GM23338 (cell line): ENCODE results near the gene ALKBH4. TPM values are rescaled to one million over a fixed set of nuclear protein-coding genes. Genes with fewer than 3 reads are reported as not detected.

Experiments
- ATAC-seq: fragments of 200-7000 bp; cut with Tn5 transposase; 3 replicates; pipeline ENCODE4 v1.9.1; 2020
- DNase-seq: peaks from one replicate; pipeline ENCODE4 v3.0.0-alpha.2; 2015; ENCODE audit warnings: low spot score
- H2AFZ ChIP-seq: fragments of 200-600 bp; sonication (generic); 2 replicates; pipeline ENCODE4 v1.8.0; 2016; ENCODE audit warnings: antibody characterized with exemption, mild to moderate bottlenecking, moderate library complexity
- H3F3A ChIP-seq: fragments of 200-600 bp; sonication (generic); replicated peaks from 2 replicates; pipeline ENCODE4 v1.8.0; 2017; ENCODE audit warnings: antibody characterized with exemption, mixed run types, low read depth
- H3K27ac ChIP-seq: fragments of 200-600 bp; sonication (generic); 2 replicates; pipeline ENCODE4 v1.6.1; 2016; ENCODE audit warnings: low read depth
- H3K27me3 ChIP-seq: fragments of 200-600 bp; sonication (generic); 2 replicates; pipeline ENCODE4 v1.8.0; 2016; ENCODE audit warnings: mild to moderate bottlenecking, mixed run types, moderate library complexity; ENCODE audit not compliant: insufficient read depth
- H3K36me3 ChIP-seq: fragments of 200-600 bp; sonication (generic); 2 replicates; pipeline ENCODE4 v1.8.0; 2016; ENCODE audit warnings: mild to moderate bottlenecking; ENCODE audit not compliant: insufficient read depth
- H3K4me1 ChIP-seq: fragments of 200-600 bp; sonication (generic); 2 replicates; pipeline ENCODE4 v1.8.0; 2016; ENCODE audit warnings: mild to moderate bottlenecking, moderate library complexity; ENCODE audit not compliant: insufficient read depth
- H3K4me2 ChIP-seq: fragments of 200-600 bp; sonication (generic); 2 replicates; pipeline ENCODE4 v1.7.1; 2017; ENCODE audit warnings: mixed run types
- H3K4me3 ChIP-seq: fragments of 200-600 bp; sonication (generic); 2 replicates; pipeline ENCODE4 v1.6.1; 2016; ENCODE audit warnings: mixed run types
- H3K79me2 ChIP-seq: fragments of 200-600 bp; sonication (generic); replicated peaks from 2 replicates; pipeline ENCODE4 v1.8.0; 2017; ENCODE audit warnings: mild to moderate bottlenecking; ENCODE audit not compliant: insufficient read depth
- H3K9me2 ChIP-seq: fragments of 200-600 bp; sonication (generic); 2 replicates; pipeline ENCODE4 v1.8.0; 2017; ENCODE audit not compliant: insufficient read depth
- H4K20me1 ChIP-seq: fragments of 200-600 bp; sonication (generic); replicated peaks from 2 replicates; pipeline ENCODE4 v1.8.0; 2017; ENCODE audit warnings: mild to moderate bottlenecking; ENCODE audit not compliant: insufficient read depth
- H3K27ac Mint-ChIP-seq: 2 replicates; pipeline ENCODE4 v1.8.0; 2020; ENCODE audit warnings: inconsistent platforms, mild to moderate bottlenecking, moderate library complexity, mixed read lengths
- H3K27me3 Mint-ChIP-seq: 3 replicates; pipeline ENCODE4 v1.8.0; 2022; ENCODE audit warnings: low read depth, mild to moderate bottlenecking, moderate library complexity, mixed read lengths, inconsistent platforms; ENCODE audit not compliant: insufficient read depth, poor library complexity
- H3K36me3 Mint-ChIP-seq: 3 replicates; pipeline ENCODE4 v1.8.0; 2021; ENCODE audit warnings: low read depth, mild to moderate bottlenecking, inconsistent platforms, moderate library complexity, mixed read lengths
- H3K4me1 Mint-ChIP-seq: 3 replicates; pipeline ENCODE4 v1.8.0; 2020; ENCODE audit warnings: mild to moderate bottlenecking, inconsistent platforms, mixed read lengths
- H3K4me3 Mint-ChIP-seq: 3 replicates; pipeline ENCODE4 v1.8.0; 2021; ENCODE audit warnings: moderate library complexity, mild to moderate bottlenecking, inconsistent platforms, mixed read lengths
- H3K9me3 Mint-ChIP-seq: 3 replicates; pipeline ENCODE4 v1.8.0; 2020; ENCODE audit warnings: moderate library complexity, mild to moderate bottlenecking, inconsistent platforms, mixed read lengths
- EZH2phosphoT487 ChIP-seq: fragments of 200-600 bp; sonication (generic); IDR thresholded peaks from one replicate; pipeline ENCODE4 v1.8.1; 2018; ENCODE audit warnings: antibody characterized with exemption; ENCODE audit not compliant: unreplicated experiment
- POLR2AphosphoS5 ChIP-seq: IDR thresholded peaks from 2 replicates; pipeline ENCODE4 v1.6.1; 2016; ENCODE audit warnings: antibody characterized with exemption, low read depth
- REST ChIP-seq: IDR thresholded peaks from one replicate; pipeline ENCODE4 v1.6.1; 2018; ENCODE audit warnings: antibody characterized with exemption; ENCODE audit not compliant: unreplicated experiment
- ZNF114 ChIP-seq: fragments of 250-450 bp; sonication (Bioruptor Pico); IDR thresholded peaks from 2 replicates; pipeline ENCODE4 v1.5.0; 2020; ENCODE audit warnings: mild to moderate bottlenecking, moderate library complexity
- ZNF462 ChIP-seq: fragments of 250-450 bp; sonication (Bioruptor Pico); IDR thresholded peaks from 2 replicates; pipeline ENCODE4 v1.5.0; 2020; ENCODE audit warnings: mild to moderate bottlenecking, moderate library complexity
- polyA plus RNA-seq: library from polyadenylated mRNA; unstranded; fragments of >200 nt; fragmentation: Nextera tagmentation; extraction: Ambion mirVana; gene quantifications from 2 replicates; pipeline ENCODE4 v1.2.1, GENCODE V29; 2016
- total RNA-seq: library from RNA; depleted of rRNA; stranded (reverse); fragments of >200 nt; shearing (Covaris generic); gene quantifications from 2 replicates; pipeline ENCODE4 v1.2.3, GENCODE V29; 2014
- TF ChIP-seq, protein P1 (sequence below), 2 experiments: fragments of 200-600 bp in 1 of 2; sonication (generic) in 1 of 2; conservative IDR thresholded peaks; 2 replicates each; pipeline versions ENCODE4 v1.5.1 to v1.6.1; 2016 to 2017; ENCODE audit warnings: antibody characterized with exemption in 2 of 2, low read depth in 2 of 2, mild to moderate bottlenecking in 2 of 2, moderate library complexity in 1 of 2

ALKBH4 gene
- total and polyA plus RNA-seq, 2 experiments from 2014 or later: 17.7 to 45.0 TPM

DNA sequence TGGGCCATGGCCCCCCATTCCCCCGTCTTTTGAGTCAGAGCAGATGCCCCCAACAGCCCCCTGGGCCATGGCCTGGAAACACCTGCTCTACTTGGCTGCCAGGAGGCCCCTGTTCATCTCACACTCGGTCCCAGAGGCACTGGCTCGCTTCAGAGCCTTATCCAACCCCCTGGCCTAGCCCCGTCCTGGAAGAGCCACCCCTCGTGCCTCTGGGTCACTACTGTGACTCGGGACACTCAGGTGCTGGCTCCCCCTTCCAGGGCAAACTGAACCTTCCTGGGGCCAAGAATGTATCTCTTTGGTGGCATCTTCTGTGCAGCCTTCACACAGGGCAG, 7.1 kb upstream of the ALKBH4 start (continued):
- no peak for TF ChIP-seq ZNF462 (CRISPR knock-in tag)
- TF ChIP-seq ZNF114: no peak
- TF ChIP-seq POLR2AphosphoS5: no peak

DNA sequence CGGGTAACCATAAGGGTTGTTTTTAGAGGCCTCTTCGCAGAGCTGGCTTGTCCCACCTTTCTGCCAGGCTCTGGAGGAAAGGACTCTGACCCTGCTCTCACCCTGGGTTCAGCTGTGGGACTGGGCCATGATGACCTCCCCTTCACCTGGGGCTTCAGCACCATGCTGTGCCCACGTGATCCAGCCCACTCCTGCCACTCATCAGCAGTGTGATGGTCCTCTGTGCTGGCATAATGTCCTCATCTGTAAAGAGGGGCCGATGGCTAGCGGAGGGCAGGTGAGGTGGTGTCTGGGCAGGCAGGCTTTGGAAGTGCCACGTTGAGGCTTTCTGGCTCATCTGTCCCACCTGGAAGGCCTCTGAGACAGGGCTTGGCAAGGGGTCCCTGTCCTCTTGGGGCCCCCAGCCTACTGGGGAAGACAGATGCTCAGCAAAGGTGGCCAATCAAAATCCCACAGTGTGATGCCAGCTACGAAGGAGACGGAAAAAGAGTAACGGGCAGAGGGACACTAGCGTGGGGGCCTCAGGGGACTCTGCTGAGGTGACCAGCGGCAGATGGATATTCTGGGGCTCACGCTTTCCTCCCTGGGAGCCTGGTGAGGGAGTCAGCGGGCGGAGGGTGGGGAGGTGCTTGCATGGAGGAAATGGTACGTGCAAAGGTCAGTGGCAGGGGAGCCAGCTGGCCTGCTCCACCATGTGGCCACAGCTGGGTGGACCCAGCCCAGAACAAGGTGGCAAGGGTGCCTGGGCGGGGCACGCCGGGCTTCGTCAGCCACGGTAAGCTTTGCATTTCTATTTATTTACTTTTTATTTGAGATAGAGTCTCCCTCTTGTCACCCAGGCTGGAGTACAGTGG, 5.5 kb upstream of the ALKBH4 start:
- Histone ChIP-seq H2AFZ (no peak overlapping the region), H3K9me2 (no peaks in the 10 kb centered on the region), H4K20me1 (peaks cover 4% of the 10 kb centered on the region; the same call in 1 of the 2 replicates), H3F3A (peaks cover 6% of the 10 kb centered on the region; the same call in 1 of the 2 replicates), H3K36me3 (no peaks in the 10 kb centered on the region), H3K4me2 (no peak overlapping the region), H3K4me1 (0 out of 2 replicates have a peak, but pooled peaks cover 6% of the 10 kb centered on the region), H3K27me3 (no peaks in the 10 kb centered on the region), H3K27ac (no peak overlapping the region), H3K79me2 (no peaks in the 10 kb centered on the region), H3K4me3 (no peak overlapping the region)
- H3K36me3 Mint-ChIP-seq: peaks cover 23% of the 10 kb centered on the region
- H3K4me3 Mint-ChIP-seq: no peak overlapping the region
- no peak for ATAC-seq
- peaks cover 10% of the 10 kb centered on the region; the same call in 2 of the 3 replicates for H3K4me1 Mint-ChIP-seq
- no peak overlapping the region for H3K27ac Mint-ChIP-seq
- H3K27me3 Mint-ChIP-seq: peaks cover 21% of the 10 kb centered on the region
- DNase-seq: no peak
- H3K9me3 Mint-ChIP-seq: no peaks in the 10 kb centered on the region; the same call in 2 of the 3 replicates
- no peak for TF ChIP-seq REST
- TF ChIP-seq, protein P1, sequence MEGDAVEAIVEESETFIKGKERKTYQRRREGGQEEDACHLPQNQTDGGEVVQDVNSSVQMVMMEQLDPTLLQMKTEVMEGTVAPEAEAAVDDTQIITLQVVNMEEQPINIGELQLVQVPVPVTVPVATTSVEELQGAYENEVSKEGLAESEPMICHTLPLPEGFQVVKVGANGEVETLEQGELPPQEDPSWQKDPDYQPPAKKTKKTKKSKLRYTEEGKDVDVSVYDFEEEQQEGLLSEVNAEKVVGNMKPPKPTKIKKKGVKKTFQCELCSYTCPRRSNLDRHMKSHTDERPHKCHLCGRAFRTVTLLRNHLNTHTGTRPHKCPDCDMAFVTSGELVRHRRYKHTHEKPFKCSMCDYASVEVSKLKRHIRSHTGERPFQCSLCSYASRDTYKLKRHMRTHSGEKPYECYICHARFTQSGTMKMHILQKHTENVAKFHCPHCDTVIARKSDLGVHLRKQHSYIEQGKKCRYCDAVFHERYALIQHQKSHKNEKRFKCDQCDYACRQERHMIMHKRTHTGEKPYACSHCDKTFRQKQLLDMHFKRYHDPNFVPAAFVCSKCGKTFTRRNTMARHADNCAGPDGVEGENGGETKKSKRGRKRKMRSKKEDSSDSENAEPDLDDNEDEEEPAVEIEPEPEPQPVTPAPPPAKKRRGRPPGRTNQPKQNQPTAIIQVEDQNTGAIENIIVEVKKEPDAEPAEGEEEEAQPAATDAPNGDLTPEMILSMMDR (conservative IDR thresholded peaks at IDR 0.05; ENCODE audit: low read depth in 2 of 2): no peak
- TF ChIP-seq POLR2AphosphoS5: no peak
- no peak for TF ChIP-seq EZH2phosphoT487
